ENCODE measurements around the gene SLFNL1.

Gene SLFNL1

DNA sequence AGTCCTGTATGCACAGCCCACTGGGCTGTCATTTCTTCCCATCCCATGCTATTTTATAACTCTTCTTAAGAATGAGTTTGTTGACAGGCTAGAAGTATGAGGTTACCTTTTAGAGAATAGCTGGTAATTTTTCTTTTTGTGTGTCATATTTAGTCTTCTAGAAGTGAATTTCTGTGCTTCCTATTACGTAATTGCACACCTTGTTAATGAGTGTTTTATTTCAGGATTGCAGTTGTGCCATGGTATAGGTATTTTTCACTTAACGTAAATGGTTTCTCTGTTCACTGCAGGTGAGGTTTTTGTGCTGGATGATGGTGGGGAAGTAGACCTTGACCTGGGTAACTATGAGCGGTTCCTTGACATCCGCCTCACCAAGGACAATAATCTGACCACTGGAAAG, 37.0 kb downstream of the SLFNL1 start:
- Histone ChIP-seq H3K9ac (no peak overlapping the region), H3K36me3 (ENCODE audit: control insufficient read depth, insufficient read depth, low read length) (no peaks in the 10 kb centered on the region), H3K4me2 (ENCODE audit: low read length) (no peak overlapping the region), H3K4me1 (peaks cover 12% of the 10 kb centered on the region), H3K79me2 (no peaks in the 10 kb centered on the region), H3K4me3 (ENCODE audit: low read depth, low read length) (no peak overlapping the region), H3K27me3 (ENCODE audit: control insufficient read depth, insufficient read depth, low read length) (no peaks in the 10 kb centered on the region), H3K9me3 (ENCODE audit: control insufficient read depth, low read length) (no peaks in the 10 kb centered on the region), H3K27ac (no peak overlapping the region), H2AFZ (no peak overlapping the region)
- TF ChIP-seq, protein P1, sequence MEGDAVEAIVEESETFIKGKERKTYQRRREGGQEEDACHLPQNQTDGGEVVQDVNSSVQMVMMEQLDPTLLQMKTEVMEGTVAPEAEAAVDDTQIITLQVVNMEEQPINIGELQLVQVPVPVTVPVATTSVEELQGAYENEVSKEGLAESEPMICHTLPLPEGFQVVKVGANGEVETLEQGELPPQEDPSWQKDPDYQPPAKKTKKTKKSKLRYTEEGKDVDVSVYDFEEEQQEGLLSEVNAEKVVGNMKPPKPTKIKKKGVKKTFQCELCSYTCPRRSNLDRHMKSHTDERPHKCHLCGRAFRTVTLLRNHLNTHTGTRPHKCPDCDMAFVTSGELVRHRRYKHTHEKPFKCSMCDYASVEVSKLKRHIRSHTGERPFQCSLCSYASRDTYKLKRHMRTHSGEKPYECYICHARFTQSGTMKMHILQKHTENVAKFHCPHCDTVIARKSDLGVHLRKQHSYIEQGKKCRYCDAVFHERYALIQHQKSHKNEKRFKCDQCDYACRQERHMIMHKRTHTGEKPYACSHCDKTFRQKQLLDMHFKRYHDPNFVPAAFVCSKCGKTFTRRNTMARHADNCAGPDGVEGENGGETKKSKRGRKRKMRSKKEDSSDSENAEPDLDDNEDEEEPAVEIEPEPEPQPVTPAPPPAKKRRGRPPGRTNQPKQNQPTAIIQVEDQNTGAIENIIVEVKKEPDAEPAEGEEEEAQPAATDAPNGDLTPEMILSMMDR (IDR thresholded peaks at IDR 0.05) = no peak

DNA sequence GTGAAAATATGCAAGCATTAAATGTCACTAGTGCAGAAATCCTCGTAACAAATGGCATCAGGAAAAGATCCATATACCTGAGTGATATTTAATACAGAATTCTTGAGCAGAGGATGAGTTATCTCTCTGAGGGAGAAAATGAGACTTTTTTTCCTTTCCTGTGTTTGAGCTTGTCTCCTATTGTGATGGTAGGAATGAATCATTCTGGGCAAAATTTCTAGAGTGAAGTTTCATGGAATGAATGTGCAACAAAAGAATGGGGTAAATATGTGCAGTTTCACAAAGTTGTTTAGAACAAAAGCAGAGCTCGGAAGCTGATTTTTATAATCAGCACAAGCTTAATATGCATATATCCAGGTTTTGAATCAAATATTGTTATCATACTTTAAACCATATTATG, 37.5 kb downstream of the SLFNL1 start:
- Histone ChIP-seq H3K9ac (no peak overlapping the region), H3K36me3 (ENCODE audit: control insufficient read depth, insufficient read depth, low read length) (no peaks in the 10 kb centered on the region), H3K4me2 (ENCODE audit: low read length) (no peak overlapping the region), H3K4me3 (ENCODE audit: low read depth, low read length) (no peak overlapping the region), H3K4me1 (peaks cover 12% of the 10 kb centered on the region), H2AFZ (no peak overlapping the region), H3K79me2 (no peaks in the 10 kb centered on the region), H3K27me3 (ENCODE audit: control insufficient read depth, insufficient read depth, low read length) (no peaks in the 10 kb centered on the region), H3K27ac (no peak overlapping the region), H3K9me3 (ENCODE audit: control insufficient read depth, low read length) (no peaks in the 10 kb centered on the region)
- TF ChIP-seq, protein P1 (IDR thresholded peaks at IDR 0.05) = no peak

DNA sequence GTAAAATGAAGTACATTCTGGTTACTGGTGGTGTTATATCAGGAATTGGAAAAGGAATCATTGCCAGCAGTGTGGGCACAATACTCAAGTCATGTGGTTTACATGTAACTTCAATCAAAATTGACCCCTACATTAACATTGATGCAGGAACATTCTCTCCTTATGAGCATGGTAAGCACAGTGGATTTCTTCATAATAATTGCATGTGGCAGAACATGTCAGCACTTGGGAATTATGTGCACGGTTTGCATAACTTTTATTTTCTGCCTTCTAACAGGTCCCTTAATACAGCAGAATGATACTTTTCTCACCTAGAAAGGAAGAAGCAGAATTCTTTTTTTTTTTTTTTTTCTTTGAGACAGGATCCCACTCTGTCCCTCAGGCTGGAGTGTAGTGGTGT, 38.2 kb downstream of the SLFNL1 start:
- H3K27ac ChIP-seq = no peak overlapping the region
- TF ChIP-seq, protein P1 (IDR thresholded peaks at IDR 0.05) = no peak
- no peak overlapping the region for H2AFZ ChIP-seq
- no peak overlapping the region for H3K4me3 ChIP-seq (ENCODE audit: low read depth, low read length)
- no peak overlapping the region for H3K4me2 ChIP-seq (ENCODE audit: low read length)
- H3K9me3 ChIP-seq (ENCODE audit: control insufficient read depth, low read length) = no peaks in the 10 kb centered on the region
- H3K9ac ChIP-seq = no peak overlapping the region
- H3K36me3 ChIP-seq (ENCODE audit: control insufficient read depth, insufficient read depth, low read length) = no peaks in the 10 kb centered on the region
- no peaks in the 10 kb centered on the region for H3K79me2 ChIP-seq
- H3K27me3 ChIP-seq (ENCODE audit: control insufficient read depth, insufficient read depth, low read length) = no peaks in the 10 kb centered on the region
- H3K4me1 ChIP-seq = peaks cover 11% of the 10 kb centered on the region

DNA sequence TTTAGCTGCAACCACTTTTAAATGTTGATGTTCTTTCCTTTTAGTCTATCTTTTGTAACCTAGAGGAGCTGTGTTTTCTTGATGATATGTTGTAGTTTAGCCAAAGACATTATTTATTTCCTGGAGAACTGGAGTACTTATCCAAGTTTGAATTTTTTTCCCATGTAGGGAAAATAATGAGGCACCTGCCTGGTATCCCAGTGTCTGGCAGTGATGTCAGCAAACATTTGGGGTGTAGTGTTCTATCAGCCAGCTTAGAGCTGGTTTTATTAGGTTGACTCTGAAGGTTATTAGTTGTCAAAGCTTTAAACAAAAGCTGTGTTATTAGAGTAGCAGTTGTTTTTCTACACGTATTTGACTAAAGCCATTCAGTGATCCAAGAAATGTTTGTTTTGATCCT, 38.8 kb downstream of the SLFNL1 start:
- peak overlapping the region; percentile 63 for H3K4me3 ChIP-seq (ENCODE audit: low read depth, low read length)
- H3K79me2 ChIP-seq = no peaks in the 10 kb centered on the region
- H3K4me2 ChIP-seq (ENCODE audit: low read length) = peak overlapping the region; percentile 77
- no peak overlapping the region for H3K27ac ChIP-seq
- peaks cover 10% of the 10 kb centered on the region for H3K4me1 ChIP-seq
- no peaks in the 10 kb centered on the region for H3K36me3 ChIP-seq (ENCODE audit: control insufficient read depth, insufficient read depth, low read length)
- no peak overlapping the region for H3K9ac ChIP-seq
- H2AFZ ChIP-seq = no peak overlapping the region
- TF ChIP-seq, protein P1 (IDR thresholded peaks at IDR 0.05) = no peak
- no peaks in the 10 kb centered on the region for H3K9me3 ChIP-seq (ENCODE audit: control insufficient read depth, low read length)
- no peaks in the 10 kb centered on the region for H3K27me3 ChIP-seq (ENCODE audit: control insufficient read depth, insufficient read depth, low read length)

DNA sequence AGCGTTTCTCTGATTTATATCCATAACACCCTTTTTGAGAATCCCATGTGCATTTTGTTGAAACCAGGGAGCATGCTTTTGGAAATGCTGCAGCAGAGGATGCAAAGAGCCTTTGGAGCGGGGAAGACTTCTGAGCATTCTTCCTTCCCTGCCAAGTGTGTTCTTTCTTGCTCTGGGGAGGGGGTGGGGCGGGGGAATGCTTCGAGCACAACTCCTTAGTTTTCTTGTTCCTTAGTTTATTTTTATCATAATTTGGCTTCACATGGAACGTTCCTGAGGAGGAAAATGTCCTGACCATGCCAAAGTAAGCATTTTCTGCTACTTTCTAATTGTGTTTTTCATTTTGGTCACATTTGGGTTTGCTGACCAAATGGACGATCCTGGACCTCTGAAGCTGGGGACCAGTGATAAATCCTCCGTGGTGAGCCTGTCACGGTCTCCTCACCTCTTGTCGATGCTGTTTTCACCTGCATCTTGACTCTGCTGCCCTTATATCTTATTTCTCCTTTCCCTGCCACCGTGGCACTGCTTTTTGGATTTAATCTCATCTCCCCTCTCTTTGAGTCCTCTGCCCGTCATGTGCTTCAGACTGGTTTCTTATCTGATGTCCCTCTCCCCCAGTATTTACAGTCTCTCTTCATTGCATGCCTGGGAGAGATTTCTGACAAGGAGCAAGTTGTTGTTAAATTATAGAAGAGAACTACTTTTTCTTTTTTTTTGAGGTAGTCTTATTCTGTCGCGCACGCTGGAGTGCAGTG, 39.7 kb downstream of the SLFNL1 start:
- Histone ChIP-seq H2AFZ (no peak overlapping the region), H3K4me1 (peaks cover 6% of the 10 kb centered on the region), H3K36me3 (ENCODE audit: control insufficient read depth, insufficient read depth, low read length) (no peaks in the 10 kb centered on the region), H3K9ac (no peak overlapping the region), H3K27ac (peak overlapping the region; percentile 70), H3K79me2 (no peaks in the 10 kb centered on the region), H3K9me3 (ENCODE audit: control insufficient read depth, low read length) (no peaks in the 10 kb centered on the region), H3K4me2 (ENCODE audit: low read length) (peak overlapping the region; percentile 77), H3K4me3 (ENCODE audit: low read depth, low read length) (peak overlapping the region; percentile 63), H3K27me3 (ENCODE audit: control insufficient read depth, insufficient read depth, low read length) (no peaks in the 10 kb centered on the region)
- TF ChIP-seq, protein P1 (IDR thresholded peaks at IDR 0.05) = no peak
